HG03558 (cell line): Measurements from ENCODE around the gene SNRNP70.
"Not testable (repeated sequence)": the region's sequence is repeated elsewhere in the genome, so short reads cannot be mapped to it uniquely, and the experiment has no call there.

Experiments used
- ATAC-seq: cut with Tn5 transposase; IDR thresholded peaks from one replicate; pipeline ENCODE4 v1.9.1; 2021; ENCODE audit warnings: moderate number of reproducible peaks; ENCODE audit not compliant: unreplicated experiment; ENCODE audit errors: extremely low read depth

The SNRNP70 gene

GRCh38 chr19:49141352-49141751 lies 56.1 kb downstream of the SNRNP70 start:
- no peak for ATAC-seq

GRCh38 chr19:49142866-49143335 lies 57.6 kb downstream of the SNRNP70 start:
- ATAC-seq: no peak

GRCh38 chr19:49145573-49146407 lies 60.5 kb downstream of the SNRNP70 start:
- ATAC-seq: no peak

GRCh38 chr19:49146408-49146770 lies 61.1 kb downstream of the SNRNP70 start:
- ATAC-seq: not testable (repeated sequence)

GRCh38 chr19:49148044-49148682 lies 62.9 kb downstream of the SNRNP70 start:
- no peak for ATAC-seq

GRCh38 chr19:49148784-49149651 lies 63.8 kb downstream of the SNRNP70 start:
- no peak for ATAC-seq

GRCh38 chr19:49149652-49150105 lies 64.4 kb downstream of the SNRNP70 start:
- no peak for ATAC-seq

GRCh38 chr19:49150106-49150943 lies 65.1 kb downstream of the SNRNP70 start:
- no peak for ATAC-seq

GRCh38 chr19:49150944-49151243 lies 65.6 kb downstream of the SNRNP70 start:
- no peak for ATAC-seq

- ATAC-seq: no peak
These were observed 66.2 kb downstream of the SNRNP70 start for GRCh38 chr19:49151267-49152118.

GRCh38 chr19:49152119-49152550 lies 66.9 kb downstream of the SNRNP70 start:
- no peak for ATAC-seq

- no peak for ATAC-seq
These were observed 68.0 kb downstream of the SNRNP70 start for GRCh38 chr19:49153167-49153809.

GRCh38 chr19:49154279-49154678 lies 69.0 kb downstream of the SNRNP70 start:
- no peak for ATAC-seq

- ATAC-seq: no peak
These were observed 70.0 kb downstream of the SNRNP70 start, which contains the start of gene HRC for GRCh38 chr19:49155005-49155819. HRC (minus strand) TSS chr19:49155396; CDS start chr19:49155237, 159 bp downstream.

- no peak for ATAC-seq
These were observed 70.6 kb downstream of the SNRNP70 start for GRCh38 chr19:49155820-49156346.

- ATAC-seq: no peak
These were observed 72.4 kb downstream of the SNRNP70 start, which contains the start of gene TRPM4 for GRCh38 chr19:49157445-49158224. TRPM4 (plus strand) TSS chr19:49157792; CDS start chr19:49157867, 75 bp downstream.
